HG02885 (cell line): ENCODE measurements around the gene THEMIS.
A peak's percentile ranks its signal among the peaks of the same experiment; 100 is the strongest.
"Not testable (repeated sequence)": the region's sequence is repeated elsewhere in the genome, so short reads cannot be mapped to it uniquely, and the experiment has no call there.

Experiments used
- ATAC-seq: cut with Tn5 transposase; IDR thresholded peaks from one replicate; pipeline ENCODE4 v1.9.1; 2021; ENCODE audit warnings: mild to moderate bottlenecking; ENCODE audit not compliant: unreplicated experiment, poor library complexity

The THEMIS gene

GRCh38 chr6:127917766-127918165 lies 16.9 kb upstream of the THEMIS start:
- no peak for ATAC-seq

GRCh38 chr6:127914240-127914639 lies 13.4 kb upstream of the THEMIS start:
- ATAC-seq, result no peak

- no peak for ATAC-seq
Measured at GRCh38 chr6:127912914-127913313, 12.1 kb upstream of the THEMIS start.

- ATAC-seq, result peak; percentile 71
Measured at GRCh38 chr6:127907960-127908640, 7.2 kb upstream of the THEMIS start.

- no peak for ATAC-seq
Measured at GRCh38 chr6:127904160-127904559, 3.3 kb upstream of the THEMIS start.

- no peak for ATAC-seq
Measured at GRCh38 chr6:127902933-127903332, 2.1 kb upstream of the THEMIS start.

GRCh38 chr6:127897484-127897883 lies 3.4 kb downstream of the THEMIS start:
- no peak for ATAC-seq

GRCh38 chr6:127894051-127894450 lies 6.8 kb downstream of the THEMIS start:
- ATAC-seq, result no peak

GRCh38 chr6:127893541-127893940 lies 7.3 kb downstream of the THEMIS start:
- no peak for ATAC-seq

- ATAC-seq, result no peak
Measured at GRCh38 chr6:127891731-127892326, 9.0 kb downstream of the THEMIS start.

- no peak for ATAC-seq
Measured at GRCh38 chr6:127886603-127887002, 14.3 kb downstream of the THEMIS start.

GRCh38 chr6:127884134-127884533 lies 16.7 kb downstream of the THEMIS start:
- no peak for ATAC-seq

GRCh38 chr6:127881949-127882348 lies 18.9 kb downstream of the THEMIS start:
- not testable (repeated sequence) for ATAC-seq

- ATAC-seq, result no peak
Measured at GRCh38 chr6:127880429-127880828, 20.4 kb downstream of the THEMIS start.

- ATAC-seq, result no peak
Measured at GRCh38 chr6:127879685-127880084, 21.2 kb downstream of the THEMIS start.

- ATAC-seq, result no peak
Measured at GRCh38 chr6:127878115-127878514, 22.7 kb downstream of the THEMIS start.

GRCh38 chr6:127877231-127877630 lies 23.6 kb downstream of the THEMIS start:
- ATAC-seq, result peak; percentile 41

GRCh38 chr6:127869772-127870404 lies 31.0 kb downstream of the THEMIS start:
- ATAC-seq, result no peak

GRCh38 chr6:127869183-127869582 lies 31.7 kb downstream of the THEMIS start:
- no peak for ATAC-seq

GRCh38 chr6:127868338-127868737 lies 32.5 kb downstream of the THEMIS start:
- ATAC-seq, result no peak

- ATAC-seq, result no peak
Measured at GRCh38 chr6:127866766-127867165, 34.1 kb downstream of the THEMIS start.

GRCh38 chr6:127865108-127865507 lies 35.8 kb downstream of the THEMIS start:
- no peak for ATAC-seq
